Hepatocyte (in vitro differentiated cells): Measurements from ENCODE around the gene MAGEF1.

Experiments used
- EZH2 ChIP-seq: fragments of 200-600 bp; sonication (generic); IDR thresholded peaks from 2 replicates; pipeline ENCODE4 v1.6.1; 2016; ENCODE audit warnings: antibody characterized with exemption, mild to moderate bottlenecking, borderline replicate concordance
- EZH2phosphoT487 ChIP-seq: fragments of 200-600 bp; sonication (generic); IDR thresholded peaks from one replicate; pipeline ENCODE4 v1.6.1; 2018; ENCODE audit warnings: antibody characterized with exemption, mild to moderate bottlenecking, low read depth, moderate library complexity; ENCODE audit not compliant: unreplicated experiment, severe bottlenecking
- TF ChIP-seq, protein P1 (sequence below): fragments of 200-600 bp; sonication (generic); IDR thresholded peaks from 2 replicates; pipeline ENCODE4 v1.5.1; 2016; ENCODE audit warnings: antibody characterized with exemption, mild to moderate bottlenecking; ENCODE audit not compliant: poor library complexity

DNA sequence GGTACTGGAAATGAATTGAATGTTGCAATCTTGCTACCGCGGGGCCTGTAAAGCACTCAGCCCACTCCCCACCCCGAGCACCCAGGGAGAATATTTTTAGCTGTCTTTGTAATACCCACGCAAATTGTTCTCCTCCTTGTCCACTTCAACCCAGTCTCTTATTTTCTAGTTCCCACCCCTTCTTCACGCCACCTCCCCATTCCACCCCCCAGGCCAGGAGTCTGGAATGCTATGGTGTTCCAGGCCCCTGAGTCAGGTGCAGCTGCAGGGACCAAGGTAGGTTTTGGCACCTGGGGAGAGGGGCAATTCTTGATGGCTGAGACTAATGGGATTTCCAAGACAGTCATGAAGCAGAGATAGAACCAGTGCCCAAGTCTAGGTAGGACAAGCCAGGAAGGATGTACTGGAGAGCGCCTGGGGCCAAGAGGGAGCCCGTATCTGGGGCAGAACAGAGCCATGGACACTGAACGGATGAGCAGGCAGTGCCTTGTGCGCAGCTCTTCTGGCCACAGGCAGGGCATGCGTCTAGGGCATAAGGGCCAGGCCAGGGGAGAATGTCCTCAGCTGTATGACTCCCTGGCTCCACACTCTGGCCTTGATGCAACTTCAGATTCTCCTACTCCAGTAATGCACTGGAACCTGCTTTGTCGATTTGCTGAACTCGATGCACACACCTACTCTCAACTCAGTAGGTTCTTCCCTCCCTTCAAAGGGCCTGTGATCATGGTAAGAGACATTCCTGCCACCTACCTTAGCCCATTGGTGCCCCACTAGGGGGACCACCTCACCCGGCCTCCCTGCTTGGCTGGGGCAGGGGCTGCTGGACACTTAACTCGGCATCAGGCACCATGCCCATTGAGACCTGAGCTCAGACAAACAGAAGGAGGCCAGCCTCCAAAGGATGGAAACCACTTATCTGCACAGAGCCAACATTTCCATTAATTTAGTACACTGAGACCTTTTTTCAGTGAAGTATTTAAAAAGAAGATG lies 34.6 kb upstream of the MAGEF1 start:
- TF ChIP-seq, protein P1, sequence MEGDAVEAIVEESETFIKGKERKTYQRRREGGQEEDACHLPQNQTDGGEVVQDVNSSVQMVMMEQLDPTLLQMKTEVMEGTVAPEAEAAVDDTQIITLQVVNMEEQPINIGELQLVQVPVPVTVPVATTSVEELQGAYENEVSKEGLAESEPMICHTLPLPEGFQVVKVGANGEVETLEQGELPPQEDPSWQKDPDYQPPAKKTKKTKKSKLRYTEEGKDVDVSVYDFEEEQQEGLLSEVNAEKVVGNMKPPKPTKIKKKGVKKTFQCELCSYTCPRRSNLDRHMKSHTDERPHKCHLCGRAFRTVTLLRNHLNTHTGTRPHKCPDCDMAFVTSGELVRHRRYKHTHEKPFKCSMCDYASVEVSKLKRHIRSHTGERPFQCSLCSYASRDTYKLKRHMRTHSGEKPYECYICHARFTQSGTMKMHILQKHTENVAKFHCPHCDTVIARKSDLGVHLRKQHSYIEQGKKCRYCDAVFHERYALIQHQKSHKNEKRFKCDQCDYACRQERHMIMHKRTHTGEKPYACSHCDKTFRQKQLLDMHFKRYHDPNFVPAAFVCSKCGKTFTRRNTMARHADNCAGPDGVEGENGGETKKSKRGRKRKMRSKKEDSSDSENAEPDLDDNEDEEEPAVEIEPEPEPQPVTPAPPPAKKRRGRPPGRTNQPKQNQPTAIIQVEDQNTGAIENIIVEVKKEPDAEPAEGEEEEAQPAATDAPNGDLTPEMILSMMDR, result no peak
- no peak for TF ChIP-seq EZH2phosphoT487
- TF ChIP-seq EZH2, result no peak
